Astrocyte (in vitro differentiated cells and primary cell): ENCODE measurements around the gene DUSP12.

ENCODE experiments used
- EZH2 ChIP-seq: IDR thresholded peaks from 2 replicates; pipeline ENCODE4 v1.6.1; 2012; ENCODE audit warnings: mild to moderate bottlenecking, low read length, inconsistent platforms; ENCODE audit not compliant: insufficient read depth
- TF ChIP-seq, protein P1 (sequence below): IDR thresholded peaks from 2 replicates; pipeline ENCODE4 v1.5.1; 2011; ENCODE audit warnings: low read depth, mild to moderate bottlenecking, inconsistent platforms, low read length, moderate library complexity; ENCODE audit not compliant: insufficient read depth

DNA sequence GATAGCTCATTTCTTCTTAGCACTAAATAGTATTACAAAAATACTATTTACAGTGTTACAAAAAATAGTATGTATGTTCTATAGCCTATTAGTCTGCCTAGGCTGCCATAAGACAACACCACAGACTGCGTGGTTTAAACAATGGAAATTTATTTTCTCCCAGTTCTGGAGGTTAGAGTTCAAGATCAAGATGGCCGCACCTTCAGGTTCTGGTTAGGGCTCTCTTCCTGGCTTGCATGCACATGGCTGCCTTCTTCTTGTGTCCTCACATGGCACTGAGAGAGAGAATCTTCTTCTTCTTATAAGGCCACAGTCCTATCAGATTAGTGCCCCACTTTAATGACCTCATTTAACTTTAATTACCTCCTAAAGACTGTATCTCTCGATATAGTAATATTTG lies 20.7 kb downstream of the DUSP12 start:
- TF ChIP-seq, protein P1, sequence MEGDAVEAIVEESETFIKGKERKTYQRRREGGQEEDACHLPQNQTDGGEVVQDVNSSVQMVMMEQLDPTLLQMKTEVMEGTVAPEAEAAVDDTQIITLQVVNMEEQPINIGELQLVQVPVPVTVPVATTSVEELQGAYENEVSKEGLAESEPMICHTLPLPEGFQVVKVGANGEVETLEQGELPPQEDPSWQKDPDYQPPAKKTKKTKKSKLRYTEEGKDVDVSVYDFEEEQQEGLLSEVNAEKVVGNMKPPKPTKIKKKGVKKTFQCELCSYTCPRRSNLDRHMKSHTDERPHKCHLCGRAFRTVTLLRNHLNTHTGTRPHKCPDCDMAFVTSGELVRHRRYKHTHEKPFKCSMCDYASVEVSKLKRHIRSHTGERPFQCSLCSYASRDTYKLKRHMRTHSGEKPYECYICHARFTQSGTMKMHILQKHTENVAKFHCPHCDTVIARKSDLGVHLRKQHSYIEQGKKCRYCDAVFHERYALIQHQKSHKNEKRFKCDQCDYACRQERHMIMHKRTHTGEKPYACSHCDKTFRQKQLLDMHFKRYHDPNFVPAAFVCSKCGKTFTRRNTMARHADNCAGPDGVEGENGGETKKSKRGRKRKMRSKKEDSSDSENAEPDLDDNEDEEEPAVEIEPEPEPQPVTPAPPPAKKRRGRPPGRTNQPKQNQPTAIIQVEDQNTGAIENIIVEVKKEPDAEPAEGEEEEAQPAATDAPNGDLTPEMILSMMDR, result no peak
- no peak for TF ChIP-seq EZH2
